Fibroblast of mammary gland (primary cell): Measurements from ENCODE around the gene ASB1.

Experiments
- DNase-seq: peaks from one replicate; pipeline ENCODE4 v3.0.0-alpha.2; 2010; ENCODE audit warnings: low read depth
- H3K4me3 ChIP-seq: 2 replicates; pipeline ENCODE4 v1.5.1; 2011; ENCODE audit warnings: low read depth, mild to moderate bottlenecking, low read length, moderate library complexity; ENCODE audit not compliant: control insufficient read depth
- TF ChIP-seq, protein P1 (sequence below): conservative IDR thresholded peaks from 2 replicates; pipeline ENCODE4 v1.5.1; 2011; ENCODE audit warnings: low read depth, low read length, inconsistent platforms; ENCODE audit not compliant: control insufficient read depth, insufficient read depth

ASB1 gene

DNA sequence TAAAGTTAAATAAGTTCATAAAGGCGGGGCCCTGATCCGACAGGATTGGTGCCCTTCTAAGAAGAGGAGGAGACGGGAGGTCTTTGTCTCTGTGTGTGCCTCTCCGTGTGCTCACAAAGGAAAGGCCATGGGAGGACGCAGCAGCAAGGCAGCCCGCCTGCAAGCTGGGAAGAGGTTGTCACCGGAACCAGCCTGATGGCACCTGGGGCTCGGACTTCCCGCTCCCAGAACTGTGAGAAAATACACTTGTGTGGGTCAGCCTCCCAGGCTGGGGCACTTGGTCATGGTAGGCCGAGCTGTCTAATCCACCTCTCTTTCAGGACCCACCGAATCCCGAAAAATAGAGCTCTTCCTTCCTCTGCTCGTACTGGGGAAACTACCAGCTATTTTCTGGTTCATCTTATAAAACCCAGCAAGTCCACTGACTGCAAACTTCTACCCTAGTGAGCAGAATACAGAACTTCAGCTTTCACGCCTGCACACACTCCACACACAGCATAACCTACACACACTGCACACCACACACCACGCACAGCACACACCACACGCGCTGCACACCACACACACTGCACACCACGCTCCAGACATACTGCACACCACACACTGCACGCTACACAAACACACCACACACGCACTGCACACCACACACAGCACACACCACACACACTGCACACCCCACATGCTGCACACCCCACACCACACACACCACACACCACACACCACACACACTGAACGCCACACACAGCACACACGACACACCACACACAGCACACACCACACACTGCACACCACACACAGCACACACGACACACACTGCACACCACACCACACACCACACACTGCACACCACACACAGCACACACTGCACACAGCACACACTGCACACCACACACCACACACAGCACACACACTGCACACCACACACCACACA, 58.1 kb downstream of the ASB1 start:
- TF ChIP-seq, protein P1, sequence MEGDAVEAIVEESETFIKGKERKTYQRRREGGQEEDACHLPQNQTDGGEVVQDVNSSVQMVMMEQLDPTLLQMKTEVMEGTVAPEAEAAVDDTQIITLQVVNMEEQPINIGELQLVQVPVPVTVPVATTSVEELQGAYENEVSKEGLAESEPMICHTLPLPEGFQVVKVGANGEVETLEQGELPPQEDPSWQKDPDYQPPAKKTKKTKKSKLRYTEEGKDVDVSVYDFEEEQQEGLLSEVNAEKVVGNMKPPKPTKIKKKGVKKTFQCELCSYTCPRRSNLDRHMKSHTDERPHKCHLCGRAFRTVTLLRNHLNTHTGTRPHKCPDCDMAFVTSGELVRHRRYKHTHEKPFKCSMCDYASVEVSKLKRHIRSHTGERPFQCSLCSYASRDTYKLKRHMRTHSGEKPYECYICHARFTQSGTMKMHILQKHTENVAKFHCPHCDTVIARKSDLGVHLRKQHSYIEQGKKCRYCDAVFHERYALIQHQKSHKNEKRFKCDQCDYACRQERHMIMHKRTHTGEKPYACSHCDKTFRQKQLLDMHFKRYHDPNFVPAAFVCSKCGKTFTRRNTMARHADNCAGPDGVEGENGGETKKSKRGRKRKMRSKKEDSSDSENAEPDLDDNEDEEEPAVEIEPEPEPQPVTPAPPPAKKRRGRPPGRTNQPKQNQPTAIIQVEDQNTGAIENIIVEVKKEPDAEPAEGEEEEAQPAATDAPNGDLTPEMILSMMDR, result no peak
- DNase-seq, result no peak
- no peak overlapping the region for H3K4me3 ChIP-seq

DNA sequence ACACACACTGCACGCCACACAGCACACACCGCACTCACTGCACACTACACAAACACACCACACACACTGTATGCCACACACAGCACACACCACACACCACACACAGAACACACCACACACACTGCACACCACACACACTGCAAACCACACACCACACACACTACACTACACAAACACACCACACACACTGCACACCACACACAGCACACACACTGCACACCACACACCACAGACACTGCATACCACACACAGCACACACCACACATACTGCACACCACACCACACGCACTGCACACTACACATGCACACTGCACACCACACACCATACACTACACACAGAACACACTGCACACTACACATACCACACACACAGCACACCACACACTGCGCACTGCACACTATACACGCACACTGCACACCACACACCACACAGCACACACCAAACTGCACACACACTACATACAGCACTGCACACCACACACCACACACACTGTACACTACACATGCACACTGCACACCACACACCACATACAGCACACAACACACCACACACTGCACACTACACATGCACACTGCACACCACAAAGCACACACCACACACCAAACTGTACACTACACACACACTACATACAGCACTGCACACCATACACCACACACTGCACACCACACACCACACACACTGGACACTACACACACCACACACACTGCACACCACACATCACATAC, 59.6 kb downstream of the ASB1 start:
- TF ChIP-seq, protein P1, result no peak
- H3K4me3 ChIP-seq, result no peak overlapping the region
- DNase-seq, result no peak

DNA sequence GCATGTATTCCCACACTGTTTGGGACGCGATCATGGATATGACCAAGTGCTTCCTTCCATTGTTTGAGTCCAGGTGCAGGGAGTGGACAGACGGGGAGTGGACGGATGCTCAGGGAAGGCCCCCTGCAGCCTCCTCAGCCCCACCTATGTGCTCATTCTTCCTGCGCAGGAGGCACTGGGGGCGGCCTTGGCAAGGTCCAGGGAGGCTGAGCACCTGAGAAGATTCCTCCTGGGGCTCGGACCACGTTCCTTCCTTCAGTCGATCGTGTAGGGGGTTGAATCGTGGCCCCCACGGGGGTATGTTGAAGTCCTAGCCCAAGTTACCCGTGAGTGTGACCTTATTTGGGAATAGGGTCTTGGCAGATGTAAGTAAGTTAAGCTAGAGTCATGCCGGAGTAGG, 60.4 kb downstream of the ASB1 start:
- TF ChIP-seq, protein P1, result no peak
- no peak overlapping the region for H3K4me3 ChIP-seq
- DNase-seq, result no peak

DNA sequence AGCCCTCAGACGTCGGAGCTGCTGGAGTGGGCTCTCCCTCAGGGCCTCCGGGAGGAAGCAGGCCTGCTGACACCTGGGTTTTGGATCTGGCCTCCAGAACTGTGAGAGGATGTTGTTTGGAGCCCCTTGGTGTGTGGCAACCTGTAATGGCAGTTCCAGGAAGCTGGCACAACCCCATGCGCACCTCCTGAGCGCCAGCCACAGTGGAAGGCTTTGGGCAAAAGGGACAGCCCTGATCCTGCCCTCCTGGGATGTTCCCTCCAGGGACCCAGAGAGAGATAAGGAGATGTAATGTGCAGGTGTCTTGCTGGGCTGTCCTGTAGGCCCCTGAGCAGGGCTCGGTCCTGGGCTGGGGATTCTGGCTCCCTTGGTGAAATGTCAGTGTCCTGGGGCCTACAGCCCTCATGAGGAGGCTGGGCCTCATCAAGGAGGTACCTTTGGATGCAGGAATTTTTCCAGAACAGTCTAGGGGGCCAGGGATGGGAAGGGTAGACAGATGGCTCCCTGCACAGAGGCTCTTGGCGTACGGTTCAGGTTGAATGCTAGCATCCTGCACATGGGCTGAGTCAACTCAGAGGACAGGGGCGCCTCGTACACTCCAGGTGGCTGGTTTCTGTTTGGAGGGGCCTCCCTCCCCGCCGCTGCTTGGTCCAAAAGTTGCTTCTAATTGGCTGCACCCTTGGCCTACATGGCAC, 61.1 kb downstream of the ASB1 start:
- no peak for DNase-seq
- TF ChIP-seq, protein P1, result no peak
- no peak overlapping the region for H3K4me3 ChIP-seq

DNA sequence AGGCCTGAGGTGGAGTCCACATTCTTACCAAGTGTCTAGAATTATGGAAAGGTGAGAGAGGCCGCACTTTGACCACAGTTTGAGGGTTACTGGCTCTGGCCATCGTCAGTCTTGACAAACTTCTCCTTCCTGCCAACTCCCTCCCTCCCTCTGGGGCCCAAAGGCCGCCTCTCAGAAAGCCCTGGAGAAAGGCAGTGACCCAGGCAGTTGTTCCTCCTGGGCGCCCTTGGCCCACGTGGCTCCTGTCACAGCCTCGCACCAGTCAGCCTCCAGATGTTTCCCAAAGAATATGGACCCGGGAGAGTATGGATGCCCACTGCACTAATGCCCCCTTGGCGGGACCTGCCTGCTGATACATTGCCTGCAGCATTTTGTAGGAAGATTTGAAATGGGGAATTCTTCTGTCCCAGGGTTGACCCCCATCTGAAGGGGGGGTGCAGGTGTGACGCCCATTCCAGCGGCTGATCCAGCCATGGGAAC, 61.7 kb downstream of the ASB1 start:
- no peak for DNase-seq
- no peak overlapping the region for H3K4me3 ChIP-seq
- TF ChIP-seq, protein P1, result no peak

DNA sequence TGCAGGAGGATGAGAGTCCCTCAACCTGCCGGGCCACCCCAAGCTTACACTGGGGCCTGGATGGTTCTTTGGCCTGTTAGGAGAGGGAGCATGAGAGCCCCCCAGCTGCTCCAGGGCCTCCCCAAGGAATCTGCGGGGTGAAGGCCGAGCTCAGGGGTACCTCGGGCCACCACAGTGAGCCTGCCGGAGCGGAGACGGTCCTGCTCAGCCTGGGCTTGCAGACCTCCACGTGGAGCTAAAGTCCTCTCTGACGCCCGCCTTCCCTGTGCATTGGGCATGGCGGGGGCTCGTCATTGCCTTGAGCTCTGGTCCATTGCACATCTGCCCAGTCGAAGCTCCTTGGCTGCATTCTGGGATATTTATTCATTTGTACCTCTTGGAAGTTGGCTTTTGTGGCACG, 62.7 kb downstream of the ASB1 start:
- DNase-seq, result no peak
- H3K4me3 ChIP-seq, result no peak overlapping the region
- TF ChIP-seq, protein P1, result no peak
